Calu3 (cell line): ENCODE results near the gene MTPN. TPM values are rescaled to one million over a fixed set of nuclear protein-coding genes. Genes with fewer than 3 reads are reported as not detected.

Experiments
- BruUV-seq: library from RNA; stranded (reverse); fragments of 400-500 nt; replicated peaks from 2 replicates; lab custom pipeline; 2021; lab: Mats Ljungman, UMichigan
- CTCF ChIA-PET: fragments of 300-600 bp; sonication (Branson Sonifier 250); formaldehyde crosslinking; loops from one replicate; lab custom pipeline; 2022; ENCODE audit warnings: antibody characterized with exemption; lab: Charles Lee
- DNase-seq: peaks from one replicate; pipeline ENCODE4 v3.0.0; 2022
- H3K27ac Mint-ChIP-seq: one replicate; pipeline ENCODE4 v1.8.0; 2022; ENCODE audit warnings: mixed read lengths; ENCODE audit not compliant: unreplicated experiment
- H3K27me3 Mint-ChIP-seq: one replicate; pipeline ENCODE4 v1.8.0; 2022; ENCODE audit warnings: mixed read lengths; ENCODE audit not compliant: unreplicated experiment
- H3K36me3 Mint-ChIP-seq: one replicate; pipeline ENCODE4 v1.8.0; 2022; ENCODE audit warnings: mild to moderate bottlenecking, moderate library complexity, mixed read lengths; ENCODE audit not compliant: insufficient read depth, unreplicated experiment
- H3K4me1 Mint-ChIP-seq: one replicate; pipeline ENCODE4 v1.8.0; 2022; ENCODE audit warnings: mild to moderate bottlenecking, low read depth, mixed read lengths; ENCODE audit not compliant: unreplicated experiment
- H3K4me3 Mint-ChIP-seq: one replicate; pipeline ENCODE4 v1.8.0; 2022; ENCODE audit warnings: mild to moderate bottlenecking, low read depth, moderate library complexity, mixed read lengths; ENCODE audit not compliant: unreplicated experiment
- H3K9me3 Mint-ChIP-seq: one replicate; pipeline ENCODE4 v1.8.0; 2022; ENCODE audit warnings: low read depth, mixed read lengths; ENCODE audit not compliant: unreplicated experiment
- intact Hi-C: fragments of 100-400 bp; cut with micrococcal nuclease; formaldehyde crosslinking; loops from one replicate; pipeline ENCODE4 v1.10.0; 2022; ENCODE audit not compliant: unreplicated experiment
- total RNA-seq: library from RNA; stranded (reverse); gene quantifications from 2 replicates; pipeline ENCODE4 v1.2.3, GENCODE V29; 2022
- TF ChIP-seq, protein P1 (sequence below): fragments of 200-600 bp; IDR thresholded peaks from one replicate; pipeline ENCODE4 v1.8.0; 2022; ENCODE audit warnings: antibody characterized with exemption; ENCODE audit not compliant: unreplicated experiment

The MTPN gene
- total RNA-seq, 1 experiment from 2014 or later: 122 TPM

DNA sequence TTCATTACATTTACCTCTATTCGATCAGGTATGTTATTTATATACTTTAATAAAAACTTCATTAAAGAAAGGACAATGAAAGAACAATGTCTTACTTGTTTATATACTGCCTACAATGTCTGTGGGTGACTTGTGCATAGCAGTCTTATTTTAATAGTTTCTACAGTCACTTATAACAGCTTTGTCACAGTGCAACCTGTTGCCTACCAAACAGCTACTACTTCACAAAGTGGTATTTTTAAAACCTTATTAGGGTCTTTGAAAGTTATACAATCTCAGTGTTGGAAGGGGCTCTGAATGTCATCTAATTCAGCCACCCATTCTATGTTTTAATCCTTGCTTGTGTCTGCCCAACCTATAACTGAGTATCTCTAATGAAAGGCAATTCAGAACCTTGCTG, 19.0 kb downstream of the MTPN start:
- Mint-ChIP-seq H3K4me1 (peaks cover 16% of the 10 kb centered on the region), H3K27me3 (no peaks in the 10 kb centered on the region), H3K36me3 (no peaks in the 10 kb centered on the region), H3K9me3 (no peaks in the 10 kb centered on the region), H3K27ac (no peak overlapping the region), H3K4me3 (no peak overlapping the region)
- DNase-seq: no peak
- CTCF ChIA-PET: no interaction called here
- BruUV-seq: no TSS peak
- intact Hi-C loops: no loop called here
- TF ChIP-seq, protein P1, sequence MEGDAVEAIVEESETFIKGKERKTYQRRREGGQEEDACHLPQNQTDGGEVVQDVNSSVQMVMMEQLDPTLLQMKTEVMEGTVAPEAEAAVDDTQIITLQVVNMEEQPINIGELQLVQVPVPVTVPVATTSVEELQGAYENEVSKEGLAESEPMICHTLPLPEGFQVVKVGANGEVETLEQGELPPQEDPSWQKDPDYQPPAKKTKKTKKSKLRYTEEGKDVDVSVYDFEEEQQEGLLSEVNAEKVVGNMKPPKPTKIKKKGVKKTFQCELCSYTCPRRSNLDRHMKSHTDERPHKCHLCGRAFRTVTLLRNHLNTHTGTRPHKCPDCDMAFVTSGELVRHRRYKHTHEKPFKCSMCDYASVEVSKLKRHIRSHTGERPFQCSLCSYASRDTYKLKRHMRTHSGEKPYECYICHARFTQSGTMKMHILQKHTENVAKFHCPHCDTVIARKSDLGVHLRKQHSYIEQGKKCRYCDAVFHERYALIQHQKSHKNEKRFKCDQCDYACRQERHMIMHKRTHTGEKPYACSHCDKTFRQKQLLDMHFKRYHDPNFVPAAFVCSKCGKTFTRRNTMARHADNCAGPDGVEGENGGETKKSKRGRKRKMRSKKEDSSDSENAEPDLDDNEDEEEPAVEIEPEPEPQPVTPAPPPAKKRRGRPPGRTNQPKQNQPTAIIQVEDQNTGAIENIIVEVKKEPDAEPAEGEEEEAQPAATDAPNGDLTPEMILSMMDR: no peak

DNA sequence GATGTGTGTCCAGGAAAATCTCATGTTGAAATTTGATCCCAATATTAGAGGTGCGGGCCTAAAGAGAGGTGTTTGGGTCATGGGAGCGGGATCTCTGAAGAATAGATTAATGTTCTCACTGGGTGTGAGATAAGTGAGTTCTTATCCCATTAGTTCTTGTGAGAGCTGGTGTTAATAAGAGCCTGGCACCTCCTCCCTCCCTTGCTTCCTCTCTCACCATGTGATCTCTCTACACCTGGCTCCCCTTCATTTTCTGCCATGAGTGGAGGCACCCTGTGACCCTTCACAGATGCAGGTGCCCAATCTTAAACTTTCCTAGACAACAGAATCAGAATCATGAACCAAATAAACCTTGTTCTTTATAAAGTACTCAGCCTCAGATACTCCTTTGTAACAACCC, 19.5 kb downstream of the MTPN start:
- Mint-ChIP-seq H3K27ac (no peak overlapping the region), H3K4me3 (no peak overlapping the region), H3K4me1 (peaks cover 16% of the 10 kb centered on the region), H3K9me3 (no peaks in the 10 kb centered on the region), H3K36me3 (no peaks in the 10 kb centered on the region), H3K27me3 (no peaks in the 10 kb centered on the region)
- TF ChIP-seq, protein P1: no peak
- CTCF ChIA-PET: no interaction called here
- intact Hi-C loops: no loop called here
- no peak for DNase-seq
- BruUV-seq: no TSS peak

GRCh38 chr7:135956393-135956792, 20.8 kb downstream of the MTPN start:
- intact Hi-C loops: no loop called here
- TF ChIP-seq, protein P1: no peak
- H3K4me1 Mint-ChIP-seq: peaks cover 8% of the 10 kb centered on the region
- CTCF ChIA-PET: no interaction called here
- H3K9me3 Mint-ChIP-seq: no peaks in the 10 kb centered on the region
- no peaks in the 10 kb centered on the region for H3K36me3 Mint-ChIP-seq
- no peak overlapping the region for H3K27ac Mint-ChIP-seq
- H3K4me3 Mint-ChIP-seq: no peak overlapping the region
- no peak for DNase-seq
- no peaks in the 10 kb centered on the region for H3K27me3 Mint-ChIP-seq
- BruUV-seq: no TSS peak

DNA sequence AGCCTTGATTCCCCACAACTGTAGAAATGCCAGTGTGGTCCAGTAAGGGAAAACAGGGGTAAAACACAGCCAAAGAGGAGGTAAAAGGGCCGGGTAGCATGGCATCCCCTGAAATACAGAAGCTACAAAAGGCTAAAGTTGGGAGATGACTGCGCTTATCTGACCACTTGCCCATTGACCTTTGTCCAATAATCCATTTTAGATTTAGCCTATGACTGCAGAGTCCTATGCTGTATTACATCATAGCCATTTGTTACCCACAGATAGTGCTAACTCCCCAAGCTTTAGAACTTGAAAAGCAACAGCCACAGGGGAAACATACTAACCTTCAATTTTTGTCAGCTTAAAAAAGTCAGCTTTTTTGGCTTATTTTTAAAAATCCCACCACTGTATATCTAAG, 26.2 kb downstream of the MTPN start:
- intact Hi-C loops: no loop called here
- BruUV-seq: no TSS peak
- Mint-ChIP-seq H3K4me1 (no peaks in the 10 kb centered on the region), H3K27me3 (no peaks in the 10 kb centered on the region), H3K4me3 (no peak overlapping the region), H3K9me3 (no peaks in the 10 kb centered on the region), H3K27ac (no peak overlapping the region), H3K36me3 (no peaks in the 10 kb centered on the region)
- CTCF ChIA-PET: interaction anchor here (0.6 kb wide), 1 partner anchor 83 kb away, joined by 3 read pairs; no protein-coding TSS in a partner anchor
- TF ChIP-seq, protein P1: no peak
- DNase-seq: no peak
